Large intestine (tissue), 3 donors: ENCODE measurements around the gene FBXO2. TPM values are rescaled to one million over a fixed set of nuclear protein-coding genes. Genes with fewer than 3 reads are reported as not detected.

ENCODE experiments used
- DNase-seq, 2 donors: peaks; one replicate each; pipeline versions ENCODE4 v3.0.0 to v3.0.0-alpha.2; 2013
- H3K27ac ChIP-seq: one replicate; pipeline ENCODE4 v1.5.1; 2013; ENCODE audit warnings: low read length
- H3K27me3 ChIP-seq: 2 replicates; pipeline ENCODE4 v1.6.1; 2013; ENCODE audit warnings: low read length; ENCODE audit not compliant: control insufficient read depth, insufficient read depth
- H3K36me3 ChIP-seq: 2 replicates; pipeline ENCODE4 v1.6.1; 2013; ENCODE audit warnings: low read length; ENCODE audit not compliant: control insufficient read depth, insufficient read depth
- H3K4me1 ChIP-seq: one replicate; pipeline ENCODE4 v1.6.1; 2013; ENCODE audit warnings: low read length; ENCODE audit not compliant: control insufficient read depth, insufficient read depth
- H3K4me3 ChIP-seq: one replicate; pipeline ENCODE4 v1.5.1; 2013; ENCODE audit warnings: low read length
- H3K9me3 ChIP-seq: one replicate; pipeline ENCODE4 v1.6.1; 2013; ENCODE audit warnings: mild to moderate bottlenecking, low read depth, low read length, moderate library complexity; ENCODE audit not compliant: control insufficient read depth
- WGBS: methylation state at CpG from one replicate; pipeline ENCODE4 v1.1.5; 2013; ENCODE audit warnings: low lambda C conversion rate; ENCODE audit not compliant: insufficient coverage; 5-methylcytosine and 5-hydroxymethylcytosine counted together
- polyA plus RNA-seq: library from polyadenylated mRNA; unstranded; fragments of 120-200 nt; gene quantifications from one replicate; pipeline ENCODE4 v1.2.1, GENCODE V29; 2013

FBXO2 gene
- polyA plus RNA-seq, 1 donor = 102 TPM

GRCh38 chr1:11671205-11671543 lies 16.9 kb upstream of the FBXO2 start:
- no peaks in the 10 kb centered on the region for H3K9me3 ChIP-seq
- no CpG with 5 or more reads among the region's 6 CpGs for WGBS
- peaks cover 42% of the 10 kb centered on the region for H3K36me3 ChIP-seq
- no peak for DNase-seq
- peak overlapping the region; percentile 88 for H3K27ac ChIP-seq
- H3K4me3 ChIP-seq = no peak overlapping the region
- H3K27me3 ChIP-seq = no peaks in the 10 kb centered on the region
- peaks cover 27% of the 10 kb centered on the region for H3K4me1 ChIP-seq

DNA sequence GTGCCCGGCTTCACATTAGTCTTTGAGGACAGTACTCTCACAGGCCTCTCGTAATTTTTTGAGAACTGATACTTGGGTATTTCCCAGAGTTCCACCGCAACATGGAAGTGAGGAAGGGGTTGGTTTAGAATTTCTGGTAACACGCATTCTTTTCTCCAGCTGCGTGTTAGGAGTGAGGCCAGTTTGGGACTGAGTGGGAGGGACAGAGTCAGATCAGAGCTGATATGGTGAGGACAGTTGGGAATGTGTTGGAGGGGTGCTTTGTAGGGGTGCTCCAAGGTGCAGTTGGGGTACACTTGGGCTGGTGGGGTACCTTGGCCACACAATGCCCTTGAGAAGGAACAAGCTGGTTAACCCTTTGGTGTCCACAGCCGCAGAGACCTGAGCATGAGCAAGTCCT lies 16.5 kb upstream of the FBXO2 start:
- WGBS = no CpG with 5 or more reads among the region's 6 CpGs
- peak overlapping the region; percentile 88 for H3K27ac ChIP-seq
- H3K27me3 ChIP-seq = no peaks in the 10 kb centered on the region
- H3K4me3 ChIP-seq = no peak overlapping the region
- no peaks in the 10 kb centered on the region for H3K9me3 ChIP-seq
- peaks cover 38% of the 10 kb centered on the region for H3K36me3 ChIP-seq
- no peak for DNase-seq
- peaks cover 27% of the 10 kb centered on the region for H3K4me1 ChIP-seq

GRCh38 chr1:11668516-11668915 lies 14.3 kb upstream of the FBXO2 start:
- DNase-seq = no peak
- peaks cover 19% of the 10 kb centered on the region for H3K36me3 ChIP-seq
- H3K4me1 ChIP-seq = peaks cover 29% of the 10 kb centered on the region
- H3K4me3 ChIP-seq = no peak overlapping the region
- no peak overlapping the region for H3K27ac ChIP-seq
- no CpG with 5 or more reads among the region's 14 CpGs for WGBS
- H3K9me3 ChIP-seq = no peaks in the 10 kb centered on the region
- H3K27me3 ChIP-seq = no peaks in the 10 kb centered on the region

GRCh38 chr1:11664336-11665065 lies 10.3 kb upstream of the FBXO2 start:
- peaks cover 14% of the 10 kb centered on the region for H3K36me3 ChIP-seq
- H3K27me3 ChIP-seq = no peaks in the 10 kb centered on the region
- no peaks in the 10 kb centered on the region for H3K9me3 ChIP-seq
- H3K4me1 ChIP-seq = peaks cover 9% of the 10 kb centered on the region
- no CpG with 5 or more reads among the region's 66 CpGs for WGBS
- DNase-seq = peak; percentile 47 to 71
- peak overlapping the region; percentile 56 for H3K27ac ChIP-seq
- H3K4me3 ChIP-seq = peak overlapping the region; percentile 59

GRCh38 chr1:11661103-11661502 lies 6.9 kb upstream of the FBXO2 start:
- no peak for DNase-seq
- Histone ChIP-seq H3K4me3 (no peak overlapping the region), H3K9me3 (no peaks in the 10 kb centered on the region), H3K27ac (no peak overlapping the region), H3K36me3 (peaks cover 25% of the 10 kb centered on the region), H3K4me1 (peaks cover 2% of the 10 kb centered on the region), H3K27me3 (no peaks in the 10 kb centered on the region)
- no CpG with 5 or more reads among the region's 17 CpGs for WGBS

DNA sequence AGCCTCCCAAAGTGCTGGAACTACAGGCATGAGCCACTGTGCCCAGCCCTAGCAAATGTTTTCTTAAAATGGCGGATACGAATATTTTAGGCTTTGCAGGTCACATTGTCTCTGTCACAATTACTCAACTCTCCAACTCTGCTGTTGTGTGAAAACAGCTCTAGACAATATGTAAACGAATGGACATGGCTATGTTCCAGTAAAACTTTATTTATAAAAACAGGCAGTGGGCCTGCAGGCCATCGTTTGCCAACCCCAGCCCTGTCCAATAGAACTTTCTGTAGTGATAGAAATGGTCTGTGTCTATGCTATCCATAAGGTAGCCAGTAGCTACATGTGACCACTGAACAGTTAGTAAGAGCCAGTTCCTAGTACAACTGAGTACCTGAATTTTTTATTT lies 5.5 kb upstream of the FBXO2 start:
- peaks cover 11% of the 10 kb centered on the region for H3K4me1 ChIP-seq
- peaks cover 2% of the 10 kb centered on the region for H3K27me3 ChIP-seq
- peaks cover 25% of the 10 kb centered on the region for H3K36me3 ChIP-seq
- no peak overlapping the region for H3K4me3 ChIP-seq
- H3K27ac ChIP-seq = no peak overlapping the region
- WGBS = 60% methylated on average over 1 of the region's 4 CpGs
- no peak for DNase-seq
- no peaks in the 10 kb centered on the region for H3K9me3 ChIP-seq

GRCh38 chr1:11658542-11658941 lies 4.3 kb upstream of the FBXO2 start:
- H3K27ac ChIP-seq = no peak overlapping the region
- no peaks in the 10 kb centered on the region for H3K9me3 ChIP-seq
- no CpG with 5 or more reads among the region's 23 CpGs for WGBS
- H3K36me3 ChIP-seq = peaks cover 25% of the 10 kb centered on the region
- H3K4me3 ChIP-seq = no peak overlapping the region
- DNase-seq = no peak
- peaks cover 2% of the 10 kb centered on the region for H3K27me3 ChIP-seq
- H3K4me1 ChIP-seq = peaks cover 13% of the 10 kb centered on the region

GRCh38 chr1:11657654-11658053 lies 3.4 kb upstream of the FBXO2 start:
- peaks cover 18% of the 10 kb centered on the region for H3K4me1 ChIP-seq
- peaks cover 2% of the 10 kb centered on the region for H3K27me3 ChIP-seq
- no peak overlapping the region for H3K4me3 ChIP-seq
- 100% methylated on average over 3 of the region's 6 CpGs for WGBS
- no peak for DNase-seq
- peaks cover 25% of the 10 kb centered on the region for H3K36me3 ChIP-seq
- H3K27ac ChIP-seq = no peak overlapping the region
- no peaks in the 10 kb centered on the region for H3K9me3 ChIP-seq

GRCh38 chr1:11654939-11655808 lies 945 bp upstream of the FBXO2 start:
- Histone ChIP-seq H3K4me3 (peak overlapping the region; percentile 50), H3K27ac (no peak overlapping the region), H3K4me1 (peaks cover 33% of the 10 kb centered on the region), H3K27me3 (peaks cover 12% of the 10 kb centered on the region), H3K9me3 (no peaks in the 10 kb centered on the region), H3K36me3 (peaks cover 15% of the 10 kb centered on the region)
- no CpG with 5 or more reads among the region's 45 CpGs for WGBS
- no peak for DNase-seq

GRCh38 chr1:11653861-11654136 lies 430 bp downstream of the FBXO2 start:
- Histone ChIP-seq H3K27ac (peak overlapping the region; percentile 91), H3K4me1 (peaks cover 39% of the 10 kb centered on the region)
- WGBS = no CpG with 5 or more reads among the region's 7 CpGs

More at GRCh38 chr1:11653861-11654136, 430 bp downstream of the FBXO2 start:
- peaks cover 22% of the 10 kb centered on the region for H3K27me3 ChIP-seq
- H3K4me3 ChIP-seq = peak overlapping the region; percentile 69
- peaks cover 15% of the 10 kb centered on the region for H3K36me3 ChIP-seq
- no peak for DNase-seq
- H3K9me3 ChIP-seq = no peaks in the 10 kb centered on the region
